GM12878 (cell line): ENCODE results near the gene FAM184B. TPM values are rescaled to one million over a fixed set of nuclear protein-coding genes. Genes with fewer than 3 reads are reported as not detected.

Experiments
- ATAC-seq: fragments of 200-7000 bp; cut with Tn5 transposase; 3 replicates; pipeline ENCODE4 v1.9.1; 2020; ENCODE audit warnings: mild to moderate bottlenecking, moderate library complexity
- BruUV-seq: library from RNA; stranded (reverse); fragments of 400-500 nt; replicated peaks from 2 replicates; lab custom pipeline; 2021; lab: Mats Ljungman, UMichigan
- CTCF ChIA-PET: fragments of 300-600 bp; sonication (Branson Sonifier 250); formaldehyde crosslinking; extraction: SDS; loops from one replicate; lab custom pipeline; 2021; ENCODE audit warnings: inconsistent platforms; lab: Yijun Ruan, JAX
- POLR2A ChIA-PET: fragments of 350-600 bp; formaldehyde crosslinking; extraction: SDS; loops from one replicate; lab custom pipeline; 2021; ENCODE audit warnings: inconsistent platforms; lab: Charles Lee
- RAD21 ChIA-PET: fragments of 300-600 bp; sonication (Branson Sonifier 250); formaldehyde crosslinking; loops from one replicate; lab custom pipeline; 2023; ENCODE audit warnings: antibody characterized with exemption; ENCODE audit not compliant: unreplicated experiment; lab: Charles Lee
- SMC1A ChIA-PET: fragments of 300-600 bp; sonication (Branson Sonifier 250); formaldehyde crosslinking; loops from one replicate; lab custom pipeline; 2023; ENCODE audit not compliant: unreplicated experiment, uncharacterized antibody; lab: Charles Lee
- DNase-seq: peaks from one replicate; pipeline ENCODE4 v3.0.0-alpha.2; 2011; ENCODE audit warnings: low read depth, low spot score
- FAIRE-seq: peaks from 3 replicates; lab custom pipeline; 2011; peaks lifted over from hg19 to GRCh38; lab: Jason Lieb, UNC
- H2AFZ ChIP-seq: 2 replicates; pipeline ENCODE4 v1.6.0; 2011; ENCODE audit warnings: low read depth, low read length, control low read depth; ENCODE audit not compliant: control insufficient read depth
- H3K27ac ChIP-seq: 2 replicates; pipeline ENCODE4 v1.5.1; 2011; ENCODE audit warnings: control low read depth; ENCODE audit not compliant: control insufficient read depth, insufficient read depth
- H3K27me3 ChIP-seq, 2 experiments: replicated peaks in 1 of 2; 2 replicates each; pipeline versions ENCODE4 v1.6.0 to v1.6.1; 2011; ENCODE audit warnings: low read length in 1 of 2; ENCODE audit not compliant: control insufficient read depth in 2 of 2, insufficient read depth in 2 of 2
- H3K36me3 ChIP-seq, 2 experiments: 2 replicates each; pipeline ENCODE4 v1.5.1; 2011; ENCODE audit warnings: low read length in 1 of 2; ENCODE audit not compliant: control insufficient read depth in 2 of 2, insufficient read depth in 2 of 2
- H3K4me1 ChIP-seq: 2 replicates; pipeline ENCODE4 v1.6.1; 2011; ENCODE audit warnings: mild to moderate bottlenecking, low read length, moderate library complexity, mixed read lengths; ENCODE audit not compliant: control insufficient read depth, insufficient read depth
- H3K4me2 ChIP-seq: 2 replicates; pipeline ENCODE4 v1.6.0; 2011; ENCODE audit warnings: control low read depth; ENCODE audit not compliant: control insufficient read depth, insufficient read depth
- H3K4me3 ChIP-seq: fragments of 200-600 bp; sonication (generic); 2 replicates; pipeline ENCODE4 v1.5.1; 2016
- H3K79me2 ChIP-seq: 2 replicates; pipeline ENCODE4 v1.6.0; 2011; ENCODE audit warnings: low read length; ENCODE audit not compliant: control insufficient read depth, insufficient read depth
- H3K9ac ChIP-seq: 2 replicates; pipeline ENCODE4 v1.8.0; 2011; ENCODE audit warnings: low read length, control low read depth, mixed read lengths; ENCODE audit not compliant: control insufficient read depth, insufficient read depth
- H3K9me3 ChIP-seq: replicated peaks from 3 replicates; pipeline ENCODE4 v1.5.1; 2011; ENCODE audit warnings: mild to moderate bottlenecking, low read length; ENCODE audit not compliant: control insufficient read depth, insufficient read depth
- H4K20me1 ChIP-seq: 2 replicates; pipeline ENCODE4 v1.6.0; 2011; ENCODE audit not compliant: control insufficient read depth, insufficient read depth
- ATF7 ChIP-seq: fragments of 450-650 bp; IDR thresholded peaks from 2 replicates; pipeline ENCODE4 v1.6.1; 2016; ENCODE audit warnings: low read depth, mild to moderate bottlenecking
- IRF3 ChIP-seq: fragments of 450-650 bp; IDR thresholded peaks from 2 replicates; pipeline ENCODE4 v1.6.1; 2014; ENCODE audit warnings: mild to moderate bottlenecking
- NFYB ChIP-seq: IDR thresholded peaks from 2 replicates; pipeline ENCODE4 v1.6.1; 2011; ENCODE audit warnings: low read depth, mild to moderate bottlenecking, low read length, improper control_type of control experiment, moderate library complexity; ENCODE audit not compliant: insufficient read depth
- POLR2A ChIP-seq: IDR thresholded peaks from 2 replicates; pipeline ENCODE4 v1.6.1; 2011; ENCODE audit warnings: low read depth, mild to moderate bottlenecking, low read length
- PRDM15 ChIP-seq: fragments of 450-650 bp; formaldehyde crosslinking; IDR thresholded peaks from 2 replicates; pipeline ENCODE4 v1.4.0; 2020; ENCODE audit warnings: mild to moderate bottlenecking, moderate library complexity
- RUNX3 ChIP-seq: IDR thresholded peaks from 2 replicates; pipeline ENCODE4 v1.6.1; 2012; ENCODE audit warnings: low read length, inconsistent platforms
- WGBS: methylation state at CpG from one replicate; pipeline ENCODE4 v1.1.6; 2016; ENCODE audit warnings: low lambda C conversion rate; ENCODE audit not compliant: insufficient replicate concordance, insufficient coverage; ENCODE audit errors: missing lambda C conversion rate; 5-methylcytosine and 5-hydroxymethylcytosine counted together
- in situ Hi-C: fragments of 300-500 bp; cut with MboI; formaldehyde crosslinking; loops from 9 replicates; pipeline ENCODE4 v1.14.3; 2018; ENCODE audit warnings: mixed read lengths
- intact Hi-C: fragments of 100-400 bp; cut with micrococcal nuclease; formaldehyde crosslinking; loops from one replicate; pipeline ENCODE4 v1.14.2; 2022; ENCODE audit not compliant: unreplicated experiment
- polyA plus RNA-seq, 11 experiments: library from polyadenylated mRNA; depleted of rRNA in 4 of 11; unstranded in 6 of 11; stranded (reverse) in 5 of 11; fragments of >200 nt; fragmentation: Nextera tagmentation in 4 of 11; fragmentation: Illumina TruSeq in 1 of 11; extraction: Ambion mirVana in 4 of 11; extraction: Trizol in 1 of 11; gene quantifications; 1 replicate in 1 of 11; 2 replicates in 10 of 11; pipeline versions ENCODE4 v1.2.1 to v1.2.3, GENCODE V29; 2011 to 2016; ENCODE audit warnings: inconsistent platforms in 2 of 11, missing spikeins in 2 of 11, low read depth in 1 of 11
- total RNA-seq, 4 experiments: library from RNA; depleted of rRNA in 3 of 4; stranded (reverse); fragments of >200 nt in 3 of 4; fragmentation: Illumina TruSeq in 1 of 4; extraction: Trizol in 1 of 4; gene quantifications; 2 replicates each; pipeline versions ENCODE4 v1.2.1 to v1.2.3, GENCODE V29; 2013 to 2021

Gene FAM184B
- total and polyA plus RNA-seq, 10 of the 15 experiments (the other 5 are each of a cell fraction or from before 2014, with no cell fraction given): under 0.01 TPM; not detected in 9

- Histone ChIP-seq H3K27me3 (no peaks in the 10 kb centered on the region), H3K4me2 (no peak overlapping the region), H3K36me3 (no peaks in the 10 kb centered on the region), H3K27ac (no peak overlapping the region), H3K4me3 (no peak overlapping the region), H3K79me2 (no peaks in the 10 kb centered on the region), H3K9me3 (no peaks in the 10 kb centered on the region; the same call in 2 of the 3 replicates), H2AFZ (peak overlapping the region; percentile 34; the same call in 1 of the 2 replicates), H3K9ac (no peak overlapping the region), H3K4me1 (no peaks in the 10 kb centered on the region), H4K20me1 (no peaks in the 10 kb centered on the region)
- peak; percentile 77 for TF ChIP-seq NFYB
- TF ChIP-seq PRDM15 (CRISPR knock-in tag): no peak
- TF ChIP-seq POLR2A: no peak
- TF ChIP-seq RUNX3: peak; percentile 33; the same call in 1 of the 2 replicates
- TF ChIP-seq IRF3: no peak
- 0 out of 2 replicates have a peak, but pooled peaks have one; percentile 23 for TF ChIP-seq ATF7
- WGBS: 25% methylated on average over 11 of the region's 11 CpGs
- SMC1A ChIA-PET: no interaction called here
- ATAC-seq (peak; percentile 40; the same call in 2 of the 3 replicates), FAIRE-seq (no peak), DNase-seq (no peak)
- CTCF ChIA-PET: interaction anchor here (1.5 kb wide), 1 partner anchor 10 kb away, joined by 3 read pairs; no protein-coding TSS in a partner anchor
- in situ Hi-C loops (no loop called here), intact Hi-C loops (no loop called here)
- POLR2A ChIA-PET: no interaction called here
- RAD21 ChIA-PET: no interaction called here
- no TSS peak for BruUV-seq
Observed at GRCh38 chr4:17765514-17766286, 15.7 kb downstream of the FAM184B start.
